HG03558 (cell line): ENCODE results near the gene HPS4.
"Not testable (repeated sequence)": the region's sequence is repeated elsewhere in the genome, so short reads cannot be mapped to it uniquely, and the experiment has no call there.

Experiments used
- ATAC-seq: cut with Tn5 transposase; IDR thresholded peaks from one replicate; pipeline ENCODE4 v1.9.1; 2021; ENCODE audit warnings: moderate number of reproducible peaks; ENCODE audit not compliant: unreplicated experiment; ENCODE audit errors: extremely low read depth

Gene HPS4

GRCh38 chr22:26426924-26427323 is 56.7 kb downstream of the HPS4 start:
- no peak for ATAC-seq

DNA sequence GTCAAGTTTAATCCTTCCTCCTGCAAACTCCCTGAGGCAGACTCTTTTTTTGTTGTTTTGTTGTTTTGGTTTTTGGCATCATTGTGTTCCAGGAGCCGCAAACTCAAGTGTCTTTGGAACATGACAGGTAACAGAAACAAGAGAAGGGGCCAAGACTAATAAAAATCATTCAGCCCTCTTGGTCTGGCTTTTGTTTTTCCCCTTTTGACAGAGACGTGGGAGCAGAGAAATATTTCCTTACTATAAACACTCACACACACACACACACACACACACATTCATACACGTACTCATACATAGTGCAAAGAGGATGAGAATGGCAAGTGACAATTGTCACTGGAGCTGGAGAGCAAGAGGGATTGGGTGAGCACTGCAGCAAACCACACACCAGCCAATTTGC is 65.0 kb downstream of the HPS4 start:
- ATAC-seq, result no peak

DNA sequence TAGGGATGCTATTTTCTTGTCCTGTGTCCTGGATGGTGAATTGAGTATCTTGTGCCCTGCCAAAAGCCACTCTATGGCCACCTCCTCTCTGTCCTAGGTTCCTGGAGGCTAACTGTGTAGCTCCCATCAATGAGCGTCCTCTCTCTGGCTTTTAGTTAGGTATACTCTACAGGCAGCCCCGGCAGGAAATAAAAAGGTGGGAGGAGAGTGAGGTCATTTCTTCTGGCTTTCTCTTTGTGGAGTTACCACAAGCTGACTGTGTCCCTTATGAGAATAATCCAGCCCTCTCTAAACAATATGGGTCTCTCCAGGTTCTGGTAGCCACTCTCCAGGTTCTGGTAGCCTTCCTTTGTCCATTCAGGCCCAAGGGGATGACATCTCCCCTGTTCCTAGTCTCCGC is 66.2 kb downstream of the HPS4 start:
- no peak for ATAC-seq

DNA sequence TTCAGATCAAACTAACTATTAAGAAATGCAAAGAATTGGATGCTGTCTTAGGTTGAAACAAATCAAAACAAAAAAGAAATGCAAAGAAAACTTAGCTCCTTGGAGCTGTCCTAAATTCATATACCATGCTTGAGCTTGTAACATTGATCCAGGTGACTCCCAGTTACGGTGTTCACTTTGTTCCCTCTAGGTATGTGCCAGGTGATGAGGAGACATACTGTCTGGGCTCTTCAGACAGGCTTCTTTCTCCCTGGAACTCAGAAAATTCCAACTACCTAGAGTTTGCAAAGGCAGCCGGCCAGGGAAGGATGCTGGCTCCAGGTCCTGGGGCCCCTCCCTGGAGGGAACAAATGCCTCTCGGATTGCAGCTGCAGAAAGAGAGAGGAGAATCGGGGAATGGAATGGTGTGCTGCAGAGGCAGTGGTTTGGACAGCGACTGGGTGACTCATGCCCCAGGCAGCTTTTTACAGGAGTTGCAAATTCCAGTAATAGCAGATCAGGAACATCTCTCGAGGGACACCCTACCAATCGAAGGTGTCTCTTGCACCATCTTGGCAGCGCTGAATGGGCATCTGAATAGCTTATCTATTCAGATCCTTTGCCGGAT is 66.8 kb downstream of the HPS4 start:
- ATAC-seq, result no peak

DNA sequence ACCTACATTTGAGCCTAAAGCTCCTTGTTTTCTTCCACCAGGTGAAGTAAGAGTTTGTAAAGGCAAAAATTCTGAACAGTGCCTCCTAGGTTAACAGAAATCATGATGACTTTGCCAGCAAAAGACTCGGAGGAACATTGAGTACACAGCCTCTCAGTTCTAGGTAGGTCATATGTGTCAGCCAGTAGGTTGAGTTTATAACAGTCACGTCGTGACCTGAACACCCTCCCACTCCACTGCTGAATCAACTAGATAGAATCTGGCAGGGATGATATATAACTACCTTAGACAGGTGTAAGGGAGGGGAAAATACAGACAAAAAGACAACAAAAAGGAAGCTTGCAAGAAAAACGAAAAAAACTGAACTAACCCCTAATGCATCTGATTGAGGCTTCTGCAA is 67.3 kb downstream of the HPS4 start:
- ATAC-seq, result no peak

DNA sequence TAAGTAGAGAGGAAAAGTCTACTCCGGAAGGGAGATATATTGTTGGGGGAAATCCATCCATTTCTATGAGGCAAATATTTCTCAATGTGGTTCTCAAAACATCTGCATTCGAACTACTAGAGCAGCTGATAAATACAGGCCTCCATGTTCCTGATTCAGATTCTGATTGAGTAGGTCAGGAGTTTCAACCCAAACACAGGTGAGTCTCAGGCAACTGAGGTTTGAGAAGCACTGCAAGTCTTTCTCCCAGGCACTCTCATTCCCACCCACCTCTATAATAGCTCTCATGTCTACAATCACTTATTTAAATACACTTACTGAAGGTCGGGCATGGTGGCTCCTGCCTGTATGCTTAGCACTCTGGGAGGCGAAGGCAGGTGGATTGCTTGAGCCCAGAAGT is 69.2 kb downstream of the HPS4 start:
- no peak for ATAC-seq

- ATAC-seq, result no peak
Observed at GRCh38 chr22:26410386-26410785, 73.2 kb downstream of the HPS4 start.

DNA sequence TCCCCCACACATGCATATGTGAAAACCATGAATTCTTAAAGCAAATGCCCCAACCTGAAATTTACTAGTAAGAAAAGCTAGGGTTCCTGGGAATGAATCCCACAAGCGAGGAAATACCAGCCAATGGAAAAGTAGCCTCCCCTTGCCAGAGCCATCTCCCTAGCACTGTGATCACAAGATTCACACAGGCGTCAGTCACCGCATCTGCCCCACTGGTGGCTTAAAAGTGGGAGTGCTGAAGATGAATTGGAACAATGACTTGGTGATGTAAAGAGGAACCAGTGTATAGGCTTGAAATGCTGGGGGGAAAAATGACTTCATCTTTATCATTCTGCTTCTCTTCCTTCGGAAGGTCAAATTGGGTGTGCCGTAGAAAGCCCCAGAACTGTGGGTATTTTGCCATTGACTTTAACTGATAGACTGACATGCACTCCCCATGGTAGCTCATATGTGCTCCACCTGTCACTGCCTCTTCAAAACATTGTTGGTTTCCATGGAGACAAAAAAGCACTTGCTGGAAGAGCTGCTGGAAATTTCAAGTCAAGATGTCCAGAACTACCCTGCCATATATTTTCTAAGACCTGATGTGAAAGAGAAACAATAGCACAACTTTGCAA is 73.8 kb downstream of the HPS4 start:
- no peak for ATAC-seq

DNA sequence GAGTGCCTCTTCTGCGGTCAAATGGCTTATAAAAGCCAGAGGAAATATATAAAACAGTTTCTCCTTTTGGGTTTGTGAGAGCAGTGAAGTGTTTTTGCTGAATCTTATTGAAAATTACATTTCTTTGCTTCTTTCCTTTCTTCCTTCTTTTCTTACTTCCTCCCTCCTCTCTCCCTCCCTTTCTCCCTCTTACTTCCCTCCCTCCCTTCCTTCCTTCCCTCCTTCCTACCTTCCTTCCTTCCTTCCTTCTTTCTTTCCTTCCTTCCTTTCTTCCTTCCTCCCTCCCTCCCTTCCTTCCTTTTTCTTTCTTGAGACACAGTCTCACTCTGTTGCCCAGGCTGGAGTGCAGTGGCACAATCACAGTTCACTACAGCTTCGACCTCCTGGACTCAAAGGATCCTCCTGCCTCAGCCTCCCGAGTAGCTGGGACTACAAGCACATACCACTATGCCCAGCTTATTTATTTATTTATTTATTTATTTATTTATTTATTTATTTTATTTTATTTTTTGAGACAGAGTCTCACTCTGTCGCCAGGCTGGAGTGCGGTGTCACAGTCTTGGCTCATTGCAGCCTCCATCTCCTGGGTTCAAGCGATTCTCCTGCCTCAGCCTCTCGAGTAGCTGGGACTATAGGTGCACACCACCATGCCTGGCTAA is 74.9 kb downstream of the HPS4 start:
- ATAC-seq, result not testable (repeated sequence)

GRCh38 chr22:26406118-26406517 is 77.5 kb downstream of the HPS4 start:
- ATAC-seq, result no peak

- ATAC-seq, result no peak
Observed at GRCh38 chr22:26404851-26405421, 78.6 kb downstream of the HPS4 start.

- ATAC-seq, result no peak
Observed at GRCh38 chr22:26401726-26402125, 81.9 kb downstream of the HPS4 start.
